Lower leg skin (tissue), 4 donors: ENCODE results near the gene SLC39A6. TPM values are rescaled to one million over a fixed set of nuclear protein-coding genes. Genes with fewer than 3 reads are reported as not detected.
A peak's percentile ranks its signal among the peaks of the same experiment; 100 is the strongest.

ENCODE experiments used
- DNase-seq, 2 donors: peaks; one replicate each; pipeline ENCODE4 v3.0.0-alpha.2; 2019; ENCODE audit warnings: low spot score in 2 of 2
- H3K4me3 ChIP-seq: fragments of 200-600 bp; sonication (generic); 2 replicates; pipeline ENCODE4 v1.5.1; 2017; ENCODE audit warnings: mild to moderate bottlenecking, low read depth; ENCODE audit not compliant: poor library complexity, severe bottlenecking
- POLR2A ChIP-seq, 2 donors: fragments of 450-650 bp; IDR thresholded peaks; one replicate each; pipeline ENCODE4 v1.6.1; 2016 to 2017; ENCODE audit warnings: antibody characterized with exemption in 2 of 2, mild to moderate bottlenecking in 1 of 2, moderate library complexity in 1 of 2
- WGBS, 2 donors: methylation state at CpG; one replicate each; pipeline ENCODE4 v1.1.5; 2018; 5-methylcytosine and 5-hydroxymethylcytosine counted together
- intact Hi-C: fragments of 100-400 bp; cut with DNase I; formaldehyde crosslinking; loops from one replicate; pipeline ENCODE4 v1.15.0; 2023; ENCODE audit warnings: low total_unique reads
- total RNA-seq, 4 donors: library from RNA; depleted of rRNA; stranded (reverse); fragments of >200 nt; gene quantifications; one replicate each; pipeline ENCODE4 v1.1.0, GENCODE V29; 2016
- TF ChIP-seq, protein P1 (sequence below), 3 donors: fragments of 450-650 bp; IDR thresholded peaks; one replicate each; pipeline ENCODE4 v1.5.1; 2016; ENCODE audit warnings: antibody characterized with exemption in 3 of 3, mild to moderate bottlenecking in 3 of 3, moderate library complexity in 2 of 3

Gene SLC39A6, protein sequence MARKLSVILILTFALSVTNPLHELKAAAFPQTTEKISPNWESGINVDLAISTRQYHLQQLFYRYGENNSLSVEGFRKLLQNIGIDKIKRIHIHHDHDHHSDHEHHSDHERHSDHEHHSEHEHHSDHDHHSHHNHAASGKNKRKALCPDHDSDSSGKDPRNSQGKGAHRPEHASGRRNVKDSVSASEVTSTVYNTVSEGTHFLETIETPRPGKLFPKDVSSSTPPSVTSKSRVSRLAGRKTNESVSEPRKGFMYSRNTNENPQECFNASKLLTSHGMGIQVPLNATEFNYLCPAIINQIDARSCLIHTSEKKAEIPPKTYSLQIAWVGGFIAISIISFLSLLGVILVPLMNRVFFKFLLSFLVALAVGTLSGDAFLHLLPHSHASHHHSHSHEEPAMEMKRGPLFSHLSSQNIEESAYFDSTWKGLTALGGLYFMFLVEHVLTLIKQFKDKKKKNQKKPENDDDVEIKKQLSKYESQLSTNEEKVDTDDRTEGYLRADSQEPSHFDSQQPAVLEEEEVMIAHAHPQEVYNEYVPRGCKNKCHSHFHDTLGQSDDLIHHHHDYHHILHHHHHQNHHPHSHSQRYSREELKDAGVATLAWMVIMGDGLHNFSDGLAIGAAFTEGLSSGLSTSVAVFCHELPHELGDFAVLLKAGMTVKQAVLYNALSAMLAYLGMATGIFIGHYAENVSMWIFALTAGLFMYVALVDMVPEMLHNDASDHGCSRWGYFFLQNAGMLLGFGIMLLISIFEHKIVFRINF
- total RNA-seq = 100 to 1,000 TPM in 1 of 4 donors, 10 to 100 TPM in 3; 64.3 to 137 (median 83.2) TPM

DNA sequence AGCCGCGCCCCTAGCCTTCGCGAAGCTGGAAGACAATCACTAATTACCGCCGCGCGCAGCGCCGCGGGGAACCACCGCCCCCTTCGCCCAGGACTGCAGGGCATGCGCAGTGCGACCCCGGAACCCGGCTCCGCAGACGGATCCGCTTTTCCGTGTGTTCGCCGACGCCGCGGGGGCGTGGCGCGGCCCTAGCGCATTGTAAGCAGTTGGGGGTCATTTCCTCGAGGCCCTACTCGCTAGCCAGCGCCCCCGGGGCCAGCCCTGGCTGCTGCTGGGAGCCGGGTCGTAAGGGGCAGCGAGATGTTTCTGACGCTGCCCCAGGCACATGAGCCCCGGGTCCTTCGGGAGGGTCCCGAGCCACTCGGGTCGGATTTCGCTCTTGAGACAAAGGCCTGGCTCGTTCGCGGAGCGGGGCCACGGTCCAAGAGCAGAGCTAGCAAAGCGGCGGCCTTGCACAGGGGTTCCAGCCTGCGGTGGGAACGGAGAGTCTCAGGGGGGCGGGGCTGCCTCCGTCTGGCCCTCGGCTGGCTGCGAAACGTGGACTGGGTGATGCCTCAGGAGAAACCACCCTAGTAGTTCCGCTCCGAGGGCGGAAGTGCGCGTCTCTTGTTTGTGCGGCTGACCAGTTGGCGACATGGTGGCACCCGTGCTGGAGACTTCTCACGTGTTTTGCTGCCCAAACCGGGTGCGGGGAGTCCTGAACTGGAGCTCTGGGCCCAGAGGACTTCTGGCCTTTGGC is at the start of gene SLC39A6, which contains the start of gene ELP2:
Gene SLC39A6, minus strand, starts transcription at position 41 of the 739 bp plus-strand sequence. CDS start 2,333 bp downstream, outside the sequence.
Gene ELP2, plus strand, starts transcription at position 600 of the 739 bp plus-strand sequence. Its CDS starts 35 bp downstream, at position 635.
- intact Hi-C loops = no loop called here
- peak; percentile 96 to 99 for DNase-seq
- TF ChIP-seq, protein P1, sequence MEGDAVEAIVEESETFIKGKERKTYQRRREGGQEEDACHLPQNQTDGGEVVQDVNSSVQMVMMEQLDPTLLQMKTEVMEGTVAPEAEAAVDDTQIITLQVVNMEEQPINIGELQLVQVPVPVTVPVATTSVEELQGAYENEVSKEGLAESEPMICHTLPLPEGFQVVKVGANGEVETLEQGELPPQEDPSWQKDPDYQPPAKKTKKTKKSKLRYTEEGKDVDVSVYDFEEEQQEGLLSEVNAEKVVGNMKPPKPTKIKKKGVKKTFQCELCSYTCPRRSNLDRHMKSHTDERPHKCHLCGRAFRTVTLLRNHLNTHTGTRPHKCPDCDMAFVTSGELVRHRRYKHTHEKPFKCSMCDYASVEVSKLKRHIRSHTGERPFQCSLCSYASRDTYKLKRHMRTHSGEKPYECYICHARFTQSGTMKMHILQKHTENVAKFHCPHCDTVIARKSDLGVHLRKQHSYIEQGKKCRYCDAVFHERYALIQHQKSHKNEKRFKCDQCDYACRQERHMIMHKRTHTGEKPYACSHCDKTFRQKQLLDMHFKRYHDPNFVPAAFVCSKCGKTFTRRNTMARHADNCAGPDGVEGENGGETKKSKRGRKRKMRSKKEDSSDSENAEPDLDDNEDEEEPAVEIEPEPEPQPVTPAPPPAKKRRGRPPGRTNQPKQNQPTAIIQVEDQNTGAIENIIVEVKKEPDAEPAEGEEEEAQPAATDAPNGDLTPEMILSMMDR (IDR thresholded peaks at IDR 0.05) = peak in 1 of 3 donors; percentile 2
- no peak for TF ChIP-seq POLR2A (IDR thresholded peaks at IDR 0.05)
- H3K4me3 ChIP-seq = peak within 1 kb of the TSS; percentile 90
- WGBS, 2 donors = 0% methylated on average over 27 to 44 of the region's 69 CpGs

DNA sequence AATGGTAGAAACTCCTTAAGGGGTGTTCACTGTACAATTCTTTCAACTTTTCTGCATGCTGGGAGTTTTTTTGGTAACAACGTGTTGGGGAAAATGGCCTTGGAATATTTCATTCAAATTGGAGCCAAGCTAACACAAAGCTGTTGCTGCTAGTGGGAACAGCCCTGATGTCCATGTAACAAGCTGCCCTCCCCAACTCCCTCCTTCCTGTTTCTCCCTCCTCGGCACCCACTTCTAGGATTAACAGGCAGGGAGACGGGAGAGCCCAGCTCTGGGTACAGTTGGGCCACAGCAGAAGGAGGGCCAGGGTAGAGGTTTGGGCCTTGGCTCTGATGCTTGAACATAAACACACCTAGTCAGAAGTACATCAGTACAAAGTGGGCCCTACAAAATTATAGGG is 48.8 kb upstream of the SLC39A6 start:
- intact Hi-C loops = no loop called here
- 77 to 80% methylated on average over 3 of the region's 3 CpGs for WGBS, 2 donors
- no peak overlapping the region for H3K4me3 ChIP-seq
- no peak for DNase-seq
- TF ChIP-seq, protein P1 (IDR thresholded peaks at IDR 0.05) = no peak
- no peak for TF ChIP-seq POLR2A (IDR thresholded peaks at IDR 0.05)

DNA sequence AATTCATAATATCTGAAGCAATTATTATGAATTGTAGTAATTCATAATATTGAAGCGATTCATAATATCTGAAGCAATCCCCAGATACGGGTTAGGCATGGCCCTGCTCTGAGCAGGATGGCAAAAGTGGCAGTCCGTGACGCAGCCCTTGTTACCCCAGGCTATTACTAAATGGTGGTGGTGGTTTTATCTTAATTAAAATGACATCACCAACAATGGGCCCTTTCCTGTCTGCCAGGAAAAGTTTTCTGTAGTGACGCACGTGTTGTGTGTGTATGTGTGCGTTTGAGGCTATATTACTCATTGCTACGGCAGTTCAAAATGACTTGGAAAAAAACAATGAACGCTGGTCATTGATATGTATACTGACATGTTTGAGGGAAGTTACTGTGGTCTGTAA is 47.6 kb upstream of the SLC39A6 start:
- no peak for DNase-seq
- intact Hi-C loops = no loop called here
- no peak for TF ChIP-seq POLR2A (IDR thresholded peaks at IDR 0.05)
- TF ChIP-seq, protein P1 (IDR thresholded peaks at IDR 0.05) = no peak
- no peak overlapping the region for H3K4me3 ChIP-seq
- WGBS, 2 donors = 88% methylated on average over 9 of the region's 9 CpGs

DNA sequence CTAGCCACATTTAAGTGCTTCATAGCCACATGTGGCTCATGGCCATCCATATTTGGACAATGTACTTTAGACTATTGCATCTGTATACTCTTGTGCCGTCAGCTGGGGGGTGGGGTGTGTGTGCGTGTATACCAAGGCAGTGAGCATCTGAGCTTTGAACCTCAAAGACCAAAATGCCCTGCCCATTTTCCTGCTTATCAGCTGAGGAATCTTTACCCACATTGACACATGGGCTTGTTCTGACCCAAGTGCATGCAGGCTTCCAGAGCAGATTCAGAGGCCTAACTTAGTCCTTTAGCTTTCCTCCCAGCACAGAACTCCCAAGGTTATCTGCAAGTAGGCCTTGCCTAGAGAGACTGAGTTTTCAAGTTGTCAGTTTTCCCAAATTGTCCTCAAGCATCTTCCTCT is 47.0 kb upstream of the SLC39A6 start:
- WGBS, 2 donors = 88 to 94% methylated on average over 2 of the region's 2 CpGs

DNA sequence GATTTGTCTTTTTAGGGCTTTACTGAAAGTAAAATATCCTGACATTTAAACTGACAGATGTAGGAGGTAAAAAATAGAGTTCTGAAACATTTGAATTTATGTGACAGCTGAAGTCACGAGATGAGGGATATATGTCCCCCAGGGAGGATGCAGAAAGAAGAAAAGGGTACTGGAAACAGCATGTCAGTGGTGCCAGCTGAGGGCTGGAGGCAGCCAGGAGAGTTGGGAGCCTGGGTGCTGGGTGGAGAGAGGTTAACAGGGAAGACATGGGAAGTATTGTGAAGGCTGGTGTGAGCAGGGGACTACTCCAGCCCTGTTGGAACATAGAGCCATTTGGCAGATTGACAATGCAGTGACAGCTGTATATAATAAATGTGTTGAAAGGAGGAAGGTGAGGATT is 46.3 kb upstream of the SLC39A6 start:
- intact Hi-C loops = no loop called here
- WGBS, 2 donors = 74 to 86% methylated on average over 1 of the region's 1 CpG

More for the DNA sequence above, 47.0 kb upstream of the SLC39A6 start:
- no peak overlapping the region for H3K4me3 ChIP-seq
- intact Hi-C loops = no loop called here
- DNase-seq = no peak
- no peak for TF ChIP-seq POLR2A (IDR thresholded peaks at IDR 0.05)
- TF ChIP-seq, protein P1 (IDR thresholded peaks at IDR 0.05) = no peak

More for the DNA sequence above, 46.3 kb upstream of the SLC39A6 start:
- no peak for DNase-seq
- TF ChIP-seq POLR2A (IDR thresholded peaks at IDR 0.05) = no peak
- TF ChIP-seq, protein P1 (IDR thresholded peaks at IDR 0.05) = no peak
- H3K4me3 ChIP-seq = no peak overlapping the region
